GM19240 (cell line): ENCODE measurements around the gene SLC47A1.
"Not testable (repeated sequence)": the region's sequence is repeated elsewhere in the genome, so short reads cannot be mapped to it uniquely, and the experiment has no call there.

Experiments used
- DNase-seq: peaks from one replicate; pipeline ENCODE4 v3.0.0; 2011; ENCODE audit warnings: low spot score; ENCODE audit not compliant: insufficient read length

Gene SLC47A1

DNA sequence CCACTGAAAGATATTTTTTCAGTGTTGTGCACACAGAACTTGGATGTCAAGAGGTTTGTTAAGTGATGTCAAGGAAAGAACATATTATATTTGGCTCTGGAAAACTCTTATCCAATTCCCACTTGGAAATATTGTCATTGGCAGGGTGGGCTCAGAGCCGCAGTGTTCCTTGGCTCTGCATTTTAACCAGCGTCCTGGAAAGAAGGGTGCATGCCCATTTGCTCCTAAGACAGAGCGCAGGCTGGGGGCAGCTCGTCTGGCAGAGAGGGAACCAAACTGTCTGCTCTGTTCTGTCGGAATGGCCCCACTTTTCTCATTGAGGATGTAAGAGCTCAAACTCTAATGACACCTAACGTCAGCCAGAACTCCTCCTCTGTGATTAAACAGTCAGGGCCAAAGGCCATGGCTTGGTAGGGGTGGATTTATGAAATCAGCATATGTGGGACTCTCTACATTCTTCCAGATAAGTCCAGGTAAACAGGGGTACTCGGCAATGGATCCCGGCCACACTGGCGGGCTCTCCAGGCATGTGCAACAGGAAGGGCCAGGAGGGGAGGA lies 18.0 kb downstream of the SLC47A1 start:
- no peak for DNase-seq

DNA sequence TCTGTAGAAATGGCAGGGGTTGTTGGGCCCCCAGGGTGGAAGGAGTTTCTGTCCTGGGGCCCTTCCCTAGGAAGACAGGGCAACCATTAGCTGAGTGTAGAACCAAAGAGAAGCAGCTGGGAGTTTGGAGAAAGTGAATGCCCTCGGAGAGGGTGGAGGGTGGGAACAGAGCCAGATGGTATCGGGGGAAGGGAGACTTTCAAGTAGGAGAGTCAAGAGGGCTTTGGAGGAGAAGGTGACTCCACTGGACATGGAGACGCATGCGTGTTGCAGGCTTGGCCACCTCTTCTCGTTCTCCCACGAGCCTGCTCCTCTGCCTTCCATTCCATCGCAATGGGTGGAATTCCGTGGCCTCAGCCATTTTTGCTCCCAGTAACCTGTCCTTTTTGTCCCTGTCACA lies 19.4 kb downstream of the SLC47A1 start:
- DNase-seq: no peak

DNA sequence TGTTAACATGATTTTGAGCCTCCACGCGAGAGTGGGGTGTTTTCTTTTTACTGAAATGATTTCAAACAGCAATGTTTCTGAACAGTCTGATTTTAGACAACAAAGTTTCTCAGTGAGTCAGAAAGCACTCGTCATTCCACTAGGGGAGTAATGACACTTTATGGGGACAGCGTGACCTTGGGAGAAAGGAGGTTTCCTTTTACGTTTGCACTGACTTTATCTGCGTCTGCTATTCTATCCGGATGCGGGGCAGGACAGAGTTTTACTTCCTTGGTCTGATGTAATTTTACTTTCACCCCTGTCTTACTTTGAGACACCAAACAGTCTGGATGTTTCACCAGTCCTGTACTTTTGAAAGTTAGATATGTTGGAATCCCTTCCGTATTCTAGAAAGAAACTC lies 20.7 kb downstream of the SLC47A1 start:
- no peak for DNase-seq

GRCh38 chr17:19555746-19556145 lies 22.1 kb downstream of the SLC47A1 start:
- no peak for DNase-seq

DNA sequence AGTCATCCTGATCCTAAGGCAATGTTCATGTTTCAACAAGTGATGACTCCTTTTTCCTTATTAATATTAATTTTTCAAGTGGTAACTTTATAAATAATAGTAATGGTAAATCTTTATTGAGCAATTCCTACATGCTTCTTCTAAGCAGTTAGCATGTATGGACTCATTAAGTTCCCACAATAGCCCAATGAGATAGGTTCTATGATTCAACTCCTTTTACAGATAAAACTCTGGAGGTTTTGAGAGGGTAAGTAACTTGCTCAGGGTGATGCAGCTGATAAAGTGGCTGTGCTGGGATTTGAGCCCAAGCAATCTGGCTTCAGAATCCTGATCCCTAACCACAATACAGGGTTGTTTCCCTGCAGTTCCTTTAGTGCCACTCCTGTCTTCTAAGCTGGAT lies 25.3 kb downstream of the SLC47A1 start:
- DNase-seq: no peak

GRCh38 chr17:19561697-19562318 lies 28.2 kb downstream of the SLC47A1 start:
- no peak for DNase-seq

DNA sequence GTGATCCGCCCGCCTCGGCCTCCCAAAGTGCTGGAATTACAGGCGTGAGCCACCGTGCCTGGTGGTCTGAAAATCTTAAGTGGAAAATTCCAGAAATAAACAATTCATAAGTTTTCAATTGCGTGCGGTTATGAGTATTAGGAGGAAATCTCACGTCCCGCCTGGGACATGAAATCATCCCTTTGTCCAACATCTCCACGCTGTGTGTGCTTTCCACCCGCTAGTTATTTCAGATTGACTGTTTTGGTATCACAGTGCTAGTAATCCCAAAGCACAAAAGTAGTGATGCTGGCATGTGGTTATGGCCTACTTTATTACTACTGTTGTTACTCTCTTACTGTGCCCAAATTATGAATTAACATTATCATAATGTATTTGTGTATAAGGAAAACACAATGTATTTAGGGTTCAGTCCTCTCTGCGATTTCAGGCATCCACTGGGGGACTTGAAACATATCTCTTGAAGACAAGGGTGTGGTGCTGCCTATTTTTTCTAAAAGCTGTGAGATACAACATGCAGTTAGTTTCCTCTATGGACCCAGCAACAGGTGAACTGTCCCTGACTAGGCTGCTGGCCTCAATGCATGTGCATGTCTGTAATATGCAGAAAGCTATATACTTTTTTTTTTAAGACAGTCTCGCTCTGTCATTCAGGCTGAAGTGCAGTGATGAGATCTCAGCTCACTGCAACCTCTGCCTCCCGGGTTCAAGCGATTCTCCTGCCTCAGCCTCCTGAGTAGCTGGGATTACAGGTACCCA lies 32.3 kb downstream of the SLC47A1 start:
- DNase-seq: no peak

- no peak for DNase-seq
These were observed 33.8 kb downstream of the SLC47A1 start for GRCh38 chr17:19567216-19568015.

- no peak for DNase-seq
These were observed 34.3 kb downstream of the SLC47A1 start for GRCh38 chr17:19568016-19568350.

DNA sequence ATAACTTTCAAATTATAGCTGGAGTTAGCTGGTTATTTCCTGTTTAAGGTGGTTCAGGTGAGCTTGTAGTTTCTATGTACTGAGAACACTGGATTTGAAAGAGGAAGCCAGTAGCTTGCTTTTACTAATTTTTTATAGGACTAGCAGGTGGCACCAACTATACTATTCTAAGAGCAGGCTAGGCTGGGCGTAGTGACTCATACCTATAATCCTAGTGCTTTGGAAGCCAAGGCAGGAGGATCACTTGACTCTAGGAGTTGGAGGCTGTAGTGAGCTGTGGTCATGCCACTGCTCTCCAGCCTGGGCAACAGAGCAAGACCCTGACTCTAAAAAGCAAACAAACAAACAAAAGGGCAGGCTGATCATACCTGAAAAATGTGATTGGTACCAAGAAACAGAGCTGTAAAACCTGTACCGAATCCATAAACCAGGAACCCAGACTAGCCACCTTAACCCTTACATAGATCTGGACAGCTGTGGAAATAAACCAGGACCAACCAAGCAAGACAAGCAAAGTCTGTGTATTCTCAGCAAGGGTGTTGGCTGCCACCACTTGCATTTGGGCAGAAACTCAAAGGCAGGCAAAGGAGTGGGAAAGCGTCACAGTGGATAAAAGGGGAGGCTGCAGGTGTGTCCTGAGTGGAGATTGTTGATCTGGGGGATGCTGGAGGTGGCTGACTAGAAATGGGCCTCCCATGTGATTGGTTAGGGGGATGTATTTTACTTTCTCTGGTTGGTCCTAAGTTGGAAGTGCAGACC lies 36.3 kb downstream of the SLC47A1 start:
- no peak for DNase-seq

GRCh38 chr17:19570544-19571062 lies 36.9 kb downstream of the SLC47A1 start:
- DNase-seq: no peak

DNA sequence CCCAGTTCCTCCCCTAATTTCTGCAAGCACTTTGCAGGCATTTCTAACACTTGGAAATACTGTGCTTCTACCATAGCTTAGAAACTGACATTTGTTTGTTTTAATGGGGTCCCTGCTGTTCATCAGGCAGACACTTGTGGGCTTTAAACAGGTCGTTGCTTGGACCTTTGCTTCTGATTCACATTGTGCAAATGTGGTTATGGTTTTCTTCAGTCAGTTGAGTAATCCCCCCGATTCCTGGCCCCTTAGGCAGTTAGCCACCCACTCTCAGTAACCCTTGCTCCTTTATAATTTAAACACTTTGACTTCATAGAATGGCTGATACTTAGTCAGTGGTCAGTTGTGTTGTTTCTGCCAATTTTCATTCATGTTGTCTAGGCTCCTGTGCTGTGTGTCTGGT lies 39.4 kb downstream of the SLC47A1 start:
- no peak for DNase-seq

- no peak for DNase-seq
These were observed 41.3 kb downstream of the SLC47A1 start for GRCh38 chr17:19574956-19575355.

- no peak for DNase-seq
These were observed 44.9 kb downstream of the SLC47A1 start for GRCh38 chr17:19578545-19578944.

- no peak for DNase-seq
These were observed 45.6 kb downstream of the SLC47A1 start for GRCh38 chr17:19579192-19579761.

DNA sequence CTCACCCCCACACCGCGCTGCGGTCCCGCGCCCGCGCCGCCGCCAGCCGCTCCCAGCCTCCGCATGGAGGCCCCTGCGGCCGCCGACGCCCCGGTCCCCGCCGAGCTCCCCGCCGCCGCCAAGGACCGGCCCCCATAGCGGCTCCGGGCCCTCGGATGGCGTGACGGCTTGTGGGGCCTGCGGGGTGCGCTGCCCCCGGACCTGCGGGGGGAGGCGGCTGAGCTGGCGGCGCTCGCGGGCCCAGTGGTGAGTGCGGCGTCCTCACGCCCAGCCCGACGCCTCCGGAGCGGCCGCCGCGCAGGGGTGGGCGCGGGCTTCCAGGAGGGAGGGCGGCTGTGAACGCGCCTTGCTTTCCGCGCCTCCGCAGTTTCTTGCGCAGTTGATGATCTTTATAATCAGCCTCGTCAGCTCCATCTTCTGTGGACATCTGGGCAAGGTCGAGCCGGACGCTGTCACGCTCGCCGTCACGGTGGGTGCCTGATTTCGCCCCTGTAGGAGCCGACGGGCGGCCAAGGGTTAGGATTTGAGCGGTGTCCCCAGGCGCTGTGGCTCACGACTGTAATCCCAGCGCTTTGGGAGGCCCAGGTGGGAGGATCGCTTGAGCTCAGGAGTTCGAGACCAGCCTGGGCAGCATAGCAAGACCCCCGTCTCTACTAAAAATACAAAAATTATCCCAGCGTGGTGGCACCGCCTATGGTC lies 46.4 kb downstream of the SLC47A1 start:
- no peak for DNase-seq

DNA sequence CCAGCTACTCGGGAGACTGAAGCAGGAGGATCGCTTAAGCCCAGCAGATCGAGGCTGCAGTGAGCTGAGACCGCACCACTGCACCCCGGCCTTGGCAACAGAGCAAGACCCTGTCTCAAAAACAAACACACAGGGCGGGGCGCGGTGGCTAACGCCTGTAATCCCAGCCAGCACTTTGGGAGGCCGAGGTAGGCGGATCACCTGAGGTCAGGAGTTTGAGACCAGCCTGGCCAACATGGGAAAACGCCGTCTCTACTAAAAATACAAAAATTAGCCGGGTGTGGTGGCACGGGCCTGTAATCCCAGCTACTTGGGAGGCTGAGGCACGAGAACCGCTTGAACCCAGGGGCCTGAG lies 46.9 kb downstream of the SLC47A1 start:
- DNase-seq: not testable (repeated sequence)

DNA sequence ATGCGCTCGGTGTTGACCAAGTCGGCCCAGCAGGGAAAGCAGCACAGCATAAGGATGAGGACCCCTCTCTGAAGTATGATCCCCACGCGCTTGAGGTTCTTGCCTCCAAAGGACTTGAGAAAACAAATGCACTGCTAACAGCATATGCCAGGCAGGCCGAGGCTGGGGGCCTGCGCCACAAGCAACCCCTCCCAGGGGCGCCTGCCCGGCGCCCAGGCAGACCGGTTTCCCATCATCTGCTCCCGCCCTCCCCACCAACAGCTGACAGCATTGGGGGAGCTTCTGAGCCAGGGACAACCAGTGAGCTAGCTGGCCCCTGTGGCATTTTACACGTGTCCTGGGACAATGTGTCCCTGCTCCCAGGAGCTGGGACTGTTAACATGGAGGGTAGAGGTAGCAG lies 48.5 kb downstream of the SLC47A1 start:
- not testable (repeated sequence) for DNase-seq

GRCh38 chr17:19583871-19584270 lies 50.2 kb downstream of the SLC47A1 start:
- DNase-seq: no peak

DNA sequence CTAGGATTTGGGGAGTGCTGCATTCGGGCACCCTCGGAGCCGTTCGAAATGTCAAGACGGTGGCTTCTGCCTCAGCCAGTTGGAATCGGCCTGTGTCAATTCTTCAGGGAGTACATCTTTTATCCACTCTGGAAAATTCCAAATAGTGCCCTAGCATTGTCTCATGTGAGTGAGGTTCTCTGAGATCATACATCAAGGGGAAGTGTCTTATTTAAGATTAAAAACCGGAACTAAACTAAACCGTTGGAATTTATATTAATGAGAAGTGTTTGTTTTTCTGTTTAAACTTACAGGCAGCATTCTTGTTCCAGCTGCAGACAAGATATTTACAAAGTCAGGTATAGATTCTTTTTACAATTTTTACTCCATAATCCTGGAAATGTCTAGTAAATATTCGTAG lies 56.8 kb downstream of the SLC47A1 start:
- DNase-seq: no peak
